ENCODE measurements around the gene ACOT12. TPM values are rescaled to one million over a fixed set of nuclear protein-coding genes. Genes with fewer than 3 reads are reported as not detected.
"Not testable (repeated sequence)": the region's sequence is repeated elsewhere in the genome, so short reads cannot be mapped to it uniquely, and the experiment has no call there.

The ACOT12 gene
- total RNA-seq, 1 donor from 2014 or later = 0.10 TPM

- DNase-seq (ENCODE audit: low read depth) = no peak
Measured at GRCh38 chr5:81344736-81345135, 49.2 kb downstream of the ACOT12 start.

GRCh38 chr5:81338213-81338612 lies 55.7 kb downstream of the ACOT12 start:
- DNase-seq (ENCODE audit: low read depth) = not testable (repeated sequence)

DNA sequence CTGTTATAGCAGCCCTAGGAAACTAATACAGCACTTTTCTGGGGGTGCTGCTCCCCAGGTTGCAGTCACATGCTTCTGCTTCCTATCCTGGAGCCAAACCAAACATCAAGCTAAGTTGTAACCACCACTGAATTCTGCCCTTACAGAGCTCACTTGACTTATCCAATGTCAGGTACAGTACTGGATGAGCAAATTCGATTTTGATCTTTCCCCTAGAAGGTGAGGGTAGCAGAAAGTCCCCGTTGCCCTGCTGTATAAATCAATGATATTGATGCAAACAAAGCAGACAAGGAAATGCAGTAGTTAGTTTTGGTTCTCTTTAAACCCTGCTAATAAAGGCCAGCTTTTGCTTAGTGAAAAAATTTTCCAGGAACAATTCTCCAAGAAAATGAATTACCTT lies 56.1 kb downstream of the ACOT12 start:
- no peak for DNase-seq (ENCODE audit: low read depth)

DNA sequence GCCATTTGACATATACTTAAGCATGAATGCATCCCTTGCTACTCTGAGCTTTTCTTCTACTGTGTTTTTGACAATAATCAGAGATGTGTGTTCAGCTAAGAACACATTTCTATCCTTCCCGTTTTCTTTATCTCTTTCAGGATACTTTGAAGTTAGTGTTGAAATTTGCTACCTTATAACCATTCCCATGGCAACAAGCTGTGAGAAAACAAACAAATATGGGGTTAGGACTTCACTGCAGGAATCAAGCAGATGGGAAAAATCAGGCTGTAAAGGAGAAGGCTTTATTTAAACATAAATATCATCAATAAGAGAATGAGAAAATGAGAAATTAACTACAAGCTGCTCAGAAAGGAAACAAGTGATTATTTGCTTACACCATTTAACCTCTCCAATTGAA lies 57.4 kb downstream of the ACOT12 start:
- DNase-seq (ENCODE audit: low read depth) = no peak

- DNase-seq (ENCODE audit: low read depth) = no peak
Measured at GRCh38 chr5:81335946-81336345, 58.0 kb downstream of the ACOT12 start.

DNA sequence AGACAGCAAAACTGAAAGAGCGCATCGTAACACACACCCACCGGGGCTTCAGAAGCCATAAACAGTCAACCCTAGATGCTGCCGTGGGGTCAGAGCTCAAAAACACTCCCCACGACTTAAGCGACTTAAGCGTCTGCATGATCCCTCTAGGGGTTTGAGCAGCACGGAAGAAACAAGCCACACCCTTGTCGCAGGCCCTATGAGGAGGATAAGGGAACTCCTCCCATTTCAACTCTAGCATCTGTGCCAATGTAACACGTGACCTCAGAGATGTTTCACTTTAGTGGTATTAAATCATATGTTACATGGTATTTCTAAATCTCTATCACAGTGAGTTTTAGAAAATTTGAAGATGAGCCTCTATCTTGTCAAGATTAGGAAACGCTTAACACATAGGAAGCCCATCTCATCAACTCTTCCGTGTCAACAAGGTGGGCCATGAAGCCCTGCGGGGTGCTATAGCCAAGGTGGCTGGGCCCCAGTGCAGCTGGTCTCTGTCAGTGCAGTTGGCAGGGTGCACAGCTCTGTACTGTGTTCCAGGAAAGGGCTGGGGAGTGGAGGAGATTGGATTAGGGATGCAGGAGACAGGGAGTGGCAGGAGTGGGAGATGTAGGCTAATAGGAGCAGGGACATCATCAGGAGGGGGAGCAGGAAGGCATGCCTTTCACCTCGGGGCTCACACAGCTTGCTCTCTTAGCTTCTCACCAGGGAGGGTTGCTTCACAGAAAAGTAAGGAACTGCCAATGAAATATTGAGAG lies 59.5 kb downstream of the ACOT12 start:
- DNase-seq (ENCODE audit: low read depth) = no peak

- DNase-seq (ENCODE audit: low read depth) = no peak
Measured at GRCh38 chr5:81326554-81326953, 67.4 kb downstream of the ACOT12 start.

GRCh38 chr5:81317536-81317935 lies 76.4 kb downstream of the ACOT12 start:
- no peak for DNase-seq (ENCODE audit: low read depth)

DNA sequence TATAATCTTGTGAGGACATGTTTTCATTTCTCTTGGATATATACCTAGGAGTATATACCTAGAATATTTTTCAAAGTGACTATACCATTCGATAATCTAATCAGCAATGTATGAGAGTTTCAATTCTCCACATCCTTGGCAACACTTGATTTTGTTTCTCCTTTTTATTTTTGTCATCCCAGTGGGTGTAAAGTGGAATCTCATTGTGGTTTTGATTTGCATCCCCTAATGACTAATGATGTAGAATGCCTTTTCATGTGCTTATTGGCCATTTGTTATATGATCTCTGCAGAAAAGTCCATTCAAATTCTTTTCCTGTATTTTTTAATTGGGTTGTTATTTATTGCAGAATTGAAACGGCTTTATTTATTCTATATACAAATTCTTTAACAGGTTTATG lies 77.4 kb downstream of the ACOT12 start:
- no peak for DNase-seq (ENCODE audit: low read depth)

- DNase-seq (ENCODE audit: low read depth) = no peak
Measured at GRCh38 chr5:81315830-81316229, 78.1 kb downstream of the ACOT12 start.

DNA sequence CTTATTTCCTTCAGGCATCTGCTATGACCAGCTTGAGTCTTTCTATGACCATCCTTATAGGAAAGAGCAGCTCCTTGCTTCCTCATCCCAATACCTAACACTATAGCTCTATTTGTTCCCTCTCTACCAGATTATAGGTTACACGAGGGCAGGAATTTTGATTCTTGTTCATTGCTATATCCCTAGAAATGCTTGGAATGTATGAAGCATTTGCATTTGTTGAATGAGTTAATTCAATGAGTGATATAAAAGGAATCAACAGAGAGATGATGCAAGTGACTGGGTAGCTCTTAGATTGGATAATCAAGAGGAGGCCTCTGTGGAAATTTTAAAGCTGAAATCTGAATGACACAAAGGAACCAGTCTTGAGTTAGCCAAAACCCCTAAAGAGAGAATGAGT lies 78.6 kb downstream of the ACOT12 start:
- peak; percentile 77 for DNase-seq (ENCODE audit: low read depth)

- no peak for DNase-seq (ENCODE audit: low read depth)
Measured at GRCh38 chr5:81314581-81314980, 79.4 kb downstream of the ACOT12 start.

- DNase-seq (ENCODE audit: low read depth) = no peak
Measured at GRCh38 chr5:81313686-81314085, 80.2 kb downstream of the ACOT12 start.

DNA sequence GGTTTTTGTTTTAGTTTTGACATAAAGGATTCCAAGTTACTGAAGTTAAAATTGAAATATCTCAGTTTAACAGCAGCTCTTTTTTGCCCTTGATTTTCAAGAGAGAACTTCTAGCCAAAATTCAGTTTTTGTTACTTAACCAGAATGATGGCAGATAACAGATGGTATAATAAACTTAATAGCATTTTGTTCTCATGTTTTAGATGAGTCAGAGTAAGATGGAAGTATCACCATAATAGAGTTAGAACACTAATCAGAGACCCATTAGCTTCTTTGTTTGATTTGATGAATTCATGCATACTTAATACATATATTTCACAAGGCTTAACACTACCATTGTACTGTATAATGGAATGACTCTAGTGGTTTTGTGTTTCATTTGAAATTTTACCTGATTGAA lies 80.7 kb downstream of the ACOT12 start:
- no peak for DNase-seq (ENCODE audit: low read depth)

DNA sequence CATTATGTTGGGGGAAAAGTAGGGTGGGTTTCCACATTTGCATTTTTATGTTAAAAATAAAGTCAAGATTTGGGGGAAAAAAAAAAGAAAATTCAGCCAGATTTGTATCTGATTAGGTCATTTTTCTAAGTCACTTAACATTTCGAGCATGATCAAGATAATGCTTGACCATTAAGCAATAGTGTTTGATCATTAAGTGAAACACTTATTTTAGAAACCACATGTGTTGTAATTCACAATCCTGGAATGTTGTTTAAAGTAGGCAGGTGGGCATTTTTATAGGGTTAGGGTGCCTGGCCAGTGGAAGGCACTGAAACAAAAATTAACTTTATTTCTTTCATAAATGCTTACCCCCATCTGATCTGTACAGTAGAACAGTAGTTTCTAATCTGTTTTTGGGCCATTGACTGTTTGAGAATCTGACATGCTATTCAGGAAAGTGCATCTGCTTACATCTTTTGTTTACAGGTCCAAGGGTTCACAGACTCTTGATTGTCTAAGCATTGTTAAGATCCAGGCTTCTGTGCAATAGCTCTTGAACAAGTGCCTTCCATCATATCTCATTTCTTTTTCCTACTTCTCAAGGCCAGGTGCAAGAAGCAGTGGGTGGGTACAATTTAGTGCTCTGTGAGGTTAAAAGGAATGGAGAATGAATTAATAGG lies 83.4 kb downstream of the ACOT12 start:
- peak; percentile 71 for DNase-seq (ENCODE audit: low read depth)

GRCh38 chr5:81308836-81309235 lies 85.1 kb downstream of the ACOT12 start:
- DNase-seq (ENCODE audit: low read depth) = no peak

- no peak for DNase-seq (ENCODE audit: low read depth)
Measured at GRCh38 chr5:81305785-81306184, 88.1 kb downstream of the ACOT12 start.

- no peak for DNase-seq (ENCODE audit: low read depth)
Measured at GRCh38 chr5:81303563-81303962, 90.4 kb downstream of the ACOT12 start.

GRCh38 chr5:81302596-81302995 lies 91.3 kb downstream of the ACOT12 start:
- DNase-seq (ENCODE audit: low read depth) = no peak

DNA sequence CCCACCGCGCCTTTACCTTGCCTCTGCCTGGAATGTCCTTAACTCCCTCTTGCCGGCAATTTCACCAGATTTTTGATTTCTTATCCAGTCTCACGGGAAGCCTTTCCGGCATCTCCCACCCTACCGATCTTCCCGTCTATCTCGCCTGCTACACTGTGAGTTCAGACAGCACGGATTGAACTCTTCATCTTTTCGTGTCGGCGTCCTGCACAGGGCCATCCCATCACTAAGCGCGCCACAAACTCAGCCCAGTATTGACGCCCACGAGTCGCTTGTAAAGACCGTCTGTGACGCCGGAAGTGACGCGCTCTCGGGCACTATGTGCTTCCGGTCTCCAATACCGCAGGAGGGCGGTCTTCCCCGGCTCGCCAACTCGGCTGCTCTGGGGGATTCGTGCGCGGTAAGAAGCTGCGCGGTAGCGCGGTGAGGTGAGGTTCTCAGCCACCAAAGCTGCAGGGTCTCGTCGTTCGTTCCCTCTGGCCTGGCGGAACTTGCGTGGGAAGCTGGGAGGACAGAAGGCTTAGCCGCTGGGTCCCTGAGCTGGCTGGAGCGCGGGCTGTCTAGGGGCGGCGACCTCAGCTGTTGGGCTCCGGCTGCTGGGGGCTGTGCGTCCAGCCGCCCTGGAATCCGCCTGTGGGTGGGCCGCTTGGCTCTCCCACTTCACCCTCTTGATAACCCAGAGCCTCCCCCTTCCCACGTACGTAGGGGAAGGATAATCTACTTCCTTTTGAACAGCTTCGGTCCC lies 92.5 kb downstream of the ACOT12 start, which contains the start of gene ZCCHC9:
Gene ZCCHC9, plus strand, starts transcription at position 317 of the 745 bp plus-strand sequence. CDS start 3,171 bp downstream, outside the sequence.
- peak; percentile 88 for DNase-seq (ENCODE audit: low read depth)

GRCh38 chr5:81300921-81301270 lies 93.0 kb downstream of the ACOT12 start:
- DNase-seq (ENCODE audit: low read depth) = no peak

- DNase-seq (ENCODE audit: low read depth) = no peak
Measured at GRCh38 chr5:81297531-81297930, 96.4 kb downstream of the ACOT12 start.

- not testable (repeated sequence) for DNase-seq (ENCODE audit: low read depth)
Measured at GRCh38 chr5:81294021-81294420, 99.9 kb downstream of the ACOT12 start.
